HepG2 (cell line): ENCODE measurements around the gene KNL1. TPM values are rescaled to one million over a fixed set of nuclear protein-coding genes. Genes with fewer than 3 reads are reported as not detected.
A peak's percentile ranks its signal among the peaks of the same experiment; 100 is the strongest.

Experiments used
- ELF1 ChIP-seq: sonication (generic); formaldehyde crosslinking; IDR thresholded peaks from 2 replicates; pipeline ENCODE4 v1.4.0; 2020; ENCODE audit warnings: missing genetic modification reagents
- FOXK1 ChIP-seq: sonication (generic); formaldehyde crosslinking; IDR thresholded peaks from 2 replicates; pipeline ENCODE4 v1.4.0; 2020; ENCODE audit warnings: low read depth, missing genetic modification reagents, borderline replicate concordance
- GATAD1 ChIP-seq: IDR thresholded peaks from 2 replicates; pipeline ENCODE4 v1.6.1; 2016; ENCODE audit warnings: missing genetic modification reagents, missing compliant biosample characterization
- KMT2A ChIP-seq: sonication (generic); formaldehyde crosslinking; IDR thresholded peaks from 2 replicates; pipeline ENCODE4 v1.4.0; 2020; ENCODE audit warnings: missing genetic modification reagents
- KMT2B ChIP-seq: IDR thresholded peaks from 2 replicates; pipeline ENCODE4 v1.6.1; 2016; ENCODE audit warnings: missing genetic modification reagents, missing compliant biosample characterization
- MAZ ChIP-seq, 2 experiments: sonication (generic) in 1 of 2; formaldehyde crosslinking in 1 of 2; IDR thresholded peaks; 2 replicates each; pipeline versions ENCODE4 v1.5.0 to v1.6.1; 2012 to 2020; ENCODE audit warnings: low read depth in 2 of 2, mild to moderate bottlenecking in 2 of 2, borderline replicate concordance in 1 of 2, improper control_type of control experiment in 1 of 2, low read length in 1 of 2, missing genetic modification reagents in 1 of 2, moderate library complexity in 1 of 2
- MBD4 ChIP-seq: IDR thresholded peaks from 2 replicates; pipeline ENCODE4 v1.6.1; 2012; ENCODE audit warnings: low read length, inconsistent platforms, borderline replicate concordance
- NFKB2 ChIP-seq: sonication (generic); formaldehyde crosslinking; IDR thresholded peaks from 2 replicates; pipeline ENCODE4 v1.4.0; 2020; ENCODE audit warnings: missing genetic modification reagents, borderline replicate concordance
- RXRA ChIP-seq: sonication (generic); formaldehyde crosslinking; IDR thresholded peaks from 2 replicates; pipeline ENCODE4 v1.5.1; 2020; ENCODE audit warnings: missing genetic modification reagents
- SNAPC2 ChIP-seq: sonication (generic); formaldehyde crosslinking; IDR thresholded peaks from 2 replicates; pipeline ENCODE4 v1.8.1; 2022; ENCODE audit warnings: mild to moderate bottlenecking, missing genetic modification reagents
- ZFY ChIP-seq: sonication (generic); formaldehyde crosslinking; IDR thresholded peaks from 2 replicates; pipeline ENCODE4 v1.4.0; 2020; ENCODE audit warnings: missing genetic modification reagents
- ZNF251 ChIP-seq: sonication (generic); formaldehyde crosslinking; IDR thresholded peaks from 2 replicates; pipeline ENCODE4 v1.9.0; 2021; ENCODE audit warnings: mild to moderate bottlenecking, missing genetic modification reagents
- ZNF772 ChIP-seq: sonication (generic); formaldehyde crosslinking; IDR thresholded peaks from 2 replicates; pipeline ENCODE4 v1.5.0; 2020; ENCODE audit warnings: mild to moderate bottlenecking, missing genetic modification reagents
- ZNF781 ChIP-seq: sonication (generic); formaldehyde crosslinking; IDR thresholded peaks from 2 replicates; pipeline ENCODE4 v1.5.1; 2020; ENCODE audit warnings: borderline replicate concordance, mild to moderate bottlenecking, missing genetic modification reagents; ENCODE audit errors: not compliant biosample characterization
- ZNF790 ChIP-seq: sonication (generic); formaldehyde crosslinking; IDR thresholded peaks from 2 replicates; pipeline ENCODE4 v1.8.0; 2022; ENCODE audit warnings: missing genetic modification reagents, mild to moderate bottlenecking, borderline replicate concordance
- ZZZ3 ChIP-seq: sonication (generic); formaldehyde crosslinking; IDR thresholded peaks from 2 replicates; pipeline ENCODE4 v1.4.0; 2020; ENCODE audit warnings: missing genetic modification reagents, mild to moderate bottlenecking, borderline replicate concordance
- polyA plus RNA-seq, 8 experiments: library from polyadenylated mRNA; depleted of rRNA in 3 of 8; stranded (reverse) in 7 of 8; unstranded in 1 of 8; fragments of >200 nt; fragmentation: Illumina TruSeq in 4 of 8; extraction: Trizol in 4 of 8; gene quantifications; 2 replicates each; pipeline versions ENCODE4 v1.2.1 to v1.2.3, GENCODE V29; 2011 to 2016; ENCODE audit warnings: low read depth in 4 of 8, missing spikeins in 1 of 8, mixed read lengths in 1 of 8; ENCODE audit not compliant: insufficient read depth in 1 of 8
- total RNA-seq, 5 experiments: library from RNA; depleted of rRNA; stranded (reverse); fragments of >200 nt; fragmentation: Illumina TruSeq; extraction: Trizol; gene quantifications; 2 replicates each; pipeline ENCODE4 v1.2.3, GENCODE V29; 2016; ENCODE audit warnings: low read depth in 1 of 5
- TF ChIP-seq, protein P1 (sequence below): IDR thresholded peaks from 2 replicates; pipeline ENCODE4 v1.6.1; 2018; ENCODE audit warnings: missing genetic modification reagents
- TF ChIP-seq, protein P2 (sequence below): sonication (generic); formaldehyde crosslinking; IDR thresholded peaks from 2 replicates; pipeline ENCODE4 v1.5.1; 2020; ENCODE audit warnings: mild to moderate bottlenecking, missing genetic modification reagents, moderate library complexity
- TF ChIP-seq, protein P3 (sequence below): sonication (generic); formaldehyde crosslinking; IDR thresholded peaks from 2 replicates; pipeline ENCODE4 v1.8.0; 2023; ENCODE audit warnings: mild to moderate bottlenecking, missing genetic modification reagents
- TF ChIP-seq, protein P4 (sequence below): sonication (generic); formaldehyde crosslinking; IDR thresholded peaks from 2 replicates; pipeline ENCODE4 v1.8.0; 2022; ENCODE audit warnings: missing genetic modification reagents, mild to moderate bottlenecking, borderline replicate concordance
- TF ChIP-seq, protein P5 (sequence below): sonication (generic); formaldehyde crosslinking; conservative IDR thresholded peaks from 2 replicates; pipeline ENCODE4 v1.4.0; 2020; ENCODE audit warnings: missing genetic modification reagents

The KNL1 gene
- total and polyA plus RNA-seq, 2 of the 13 experiments (the other 11 are each of a cell fraction or from before 2014, with no cell fraction given) = 8.0 to 21.4 TPM

DNA sequence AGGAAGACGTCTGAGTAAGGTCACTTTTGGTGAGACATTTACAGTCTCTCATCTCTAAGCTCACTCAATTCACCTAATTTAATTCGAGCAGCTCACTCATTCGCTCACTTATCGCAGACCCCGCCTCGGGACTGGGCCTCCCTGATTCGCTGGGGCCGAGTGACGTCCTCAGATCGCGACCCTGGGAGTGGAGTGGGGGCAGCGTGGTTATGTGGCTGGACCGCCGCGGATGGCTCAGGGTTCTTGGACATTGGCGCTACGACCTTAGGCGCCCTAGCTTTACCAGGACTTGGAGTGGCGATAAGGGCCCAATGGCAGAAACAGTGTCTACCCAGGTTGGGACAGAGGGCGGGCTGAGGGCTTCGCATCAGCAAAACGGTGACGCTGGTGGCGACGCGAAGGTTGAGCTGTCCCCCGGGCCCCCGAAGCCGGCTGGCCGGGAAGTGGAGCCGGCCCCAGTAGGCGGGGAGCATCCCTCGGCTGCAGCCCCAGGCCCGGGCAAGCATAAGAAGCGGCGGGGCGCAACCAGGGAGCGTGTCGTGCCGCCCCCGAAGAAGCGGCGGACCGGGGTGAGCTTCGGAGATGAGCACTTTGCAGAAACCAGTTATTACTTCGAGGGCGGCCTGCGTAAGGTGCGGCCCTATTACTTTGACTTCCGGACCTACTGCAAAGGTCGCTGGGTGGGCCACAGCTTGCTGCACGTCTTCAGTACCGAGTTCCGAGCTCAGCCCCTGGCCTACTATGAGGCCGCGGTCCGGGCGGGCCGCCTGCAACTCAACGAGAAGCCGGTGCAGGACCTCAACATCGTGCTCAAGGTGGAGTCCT lies 24.7 kb upstream of the KNL1 start, which contains the start of gene RPUSD2 (continued):
- TF ChIP-seq SNAPC2 (peak; percentile 51; the same call in 1 of the 2 replicates), ZZZ3 (CRISPR knock-in tag) (peak; percentile 39; the same call in 1 of the 2 replicates), ZNF781 (CRISPR knock-in tag) (peak; percentile 70), MBD4 (no peak), FOXK1 (CRISPR knock-in tag) (peak; percentile 85; the same call in 1 of the 2 replicates), ZFY (peak; percentile 82), ZNF790 (CRISPR knock-in tag) (peak; percentile 72; the same call in 1 of the 2 replicates), ZNF251 (CRISPR knock-in tag) (no peak), MAZ (IDR thresholded peaks at IDR 0.05; ENCODE audit: borderline replicate concordance, low read depth, low read length) (peak; percentile 98), MAZ (CRISPR knock-in tag; IDR thresholded peaks at IDR 0.05; ENCODE audit: low read depth) (peak; percentile 86), ZNF772 (CRISPR knock-in tag) (peak; percentile 90), NFKB2 (0 out of 2 replicates have a peak, but pooled peaks have one; percentile 20), RXRA (CRISPR knock-in tag) (peak; percentile 64; the same call in 1 of the 2 replicates), GATAD1 (CRISPR knock-in tag) (peak; percentile 98), KMT2A (peak; percentile 92), KMT2B (CRISPR knock-in tag) (peak; percentile 96), ELF1 (CRISPR knock-in tag) (peak; percentile 68)
- TF ChIP-seq, protein P1, sequence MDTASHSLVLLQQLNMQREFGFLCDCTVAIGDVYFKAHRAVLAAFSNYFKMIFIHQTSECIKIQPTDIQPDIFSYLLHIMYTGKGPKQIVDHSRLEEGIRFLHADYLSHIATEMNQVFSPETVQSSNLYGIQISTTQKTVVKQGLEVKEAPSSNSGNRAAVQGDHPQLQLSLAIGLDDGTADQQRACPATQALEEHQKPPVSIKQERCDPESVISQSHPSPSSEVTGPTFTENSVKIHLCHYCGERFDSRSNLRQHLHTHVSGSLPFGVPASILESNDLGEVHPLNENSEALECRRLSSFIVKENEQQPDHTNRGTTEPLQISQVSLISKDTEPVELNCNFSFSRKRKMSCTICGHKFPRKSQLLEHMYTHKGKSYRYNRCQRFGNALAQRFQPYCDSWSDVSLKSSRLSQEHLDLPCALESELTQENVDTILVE (CRISPR knock-in tag) = no peak; the same call in 1 of the 2 replicates
- TF ChIP-seq, protein P2, sequence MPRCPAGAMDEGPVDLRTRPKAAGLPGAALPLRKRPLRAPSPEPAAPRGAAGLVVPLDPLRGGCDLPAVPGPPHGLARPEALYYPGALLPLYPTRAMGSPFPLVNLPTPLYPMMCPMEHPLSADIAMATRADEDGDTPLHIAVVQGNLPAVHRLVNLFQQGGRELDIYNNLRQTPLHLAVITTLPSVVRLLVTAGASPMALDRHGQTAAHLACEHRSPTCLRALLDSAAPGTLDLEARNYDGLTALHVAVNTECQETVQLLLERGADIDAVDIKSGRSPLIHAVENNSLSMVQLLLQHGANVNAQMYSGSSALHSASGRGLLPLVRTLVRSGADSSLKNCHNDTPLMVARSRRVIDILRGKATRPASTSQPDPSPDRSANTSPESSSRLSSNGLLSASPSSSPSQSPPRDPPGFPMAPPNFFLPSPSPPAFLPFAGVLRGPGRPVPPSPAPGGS (CRISPR knock-in tag) = peak; percentile 76
- TF ChIP-seq, protein P3, sequence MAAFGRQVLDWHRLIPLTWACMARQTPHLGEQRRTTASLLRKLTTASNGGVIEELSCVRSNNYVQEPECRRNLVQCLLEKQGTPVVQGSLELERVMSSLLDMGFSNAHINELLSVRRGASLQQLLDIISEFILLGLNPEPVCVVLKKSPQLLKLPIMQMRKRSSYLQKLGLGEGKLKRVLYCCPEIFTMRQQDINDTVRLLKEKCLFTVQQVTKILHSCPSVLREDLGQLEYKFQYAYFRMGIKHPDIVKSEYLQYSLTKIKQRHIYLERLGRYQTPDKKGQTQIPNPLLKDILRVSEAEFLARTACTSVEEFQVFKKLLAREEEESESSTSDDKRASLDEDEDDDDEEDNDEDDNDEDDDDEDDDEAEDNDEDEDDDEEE = peak; percentile 62; the same call in 1 of the 2 replicates
- TF ChIP-seq, protein P4, sequence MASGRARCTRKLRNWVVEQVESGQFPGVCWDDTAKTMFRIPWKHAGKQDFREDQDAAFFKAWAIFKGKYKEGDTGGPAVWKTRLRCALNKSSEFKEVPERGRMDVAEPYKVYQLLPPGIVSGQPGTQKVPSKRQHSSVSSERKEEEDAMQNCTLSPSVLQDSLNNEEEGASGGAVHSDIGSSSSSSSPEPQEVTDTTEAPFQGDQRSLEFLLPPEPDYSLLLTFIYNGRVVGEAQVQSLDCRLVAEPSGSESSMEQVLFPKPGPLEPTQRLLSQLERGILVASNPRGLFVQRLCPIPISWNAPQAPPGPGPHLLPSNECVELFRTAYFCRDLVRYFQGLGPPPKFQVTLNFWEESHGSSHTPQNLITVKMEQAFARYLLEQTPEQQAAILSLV = peak; percentile 86; the same call in 1 of the 2 replicates
- TF ChIP-seq, protein P5, sequence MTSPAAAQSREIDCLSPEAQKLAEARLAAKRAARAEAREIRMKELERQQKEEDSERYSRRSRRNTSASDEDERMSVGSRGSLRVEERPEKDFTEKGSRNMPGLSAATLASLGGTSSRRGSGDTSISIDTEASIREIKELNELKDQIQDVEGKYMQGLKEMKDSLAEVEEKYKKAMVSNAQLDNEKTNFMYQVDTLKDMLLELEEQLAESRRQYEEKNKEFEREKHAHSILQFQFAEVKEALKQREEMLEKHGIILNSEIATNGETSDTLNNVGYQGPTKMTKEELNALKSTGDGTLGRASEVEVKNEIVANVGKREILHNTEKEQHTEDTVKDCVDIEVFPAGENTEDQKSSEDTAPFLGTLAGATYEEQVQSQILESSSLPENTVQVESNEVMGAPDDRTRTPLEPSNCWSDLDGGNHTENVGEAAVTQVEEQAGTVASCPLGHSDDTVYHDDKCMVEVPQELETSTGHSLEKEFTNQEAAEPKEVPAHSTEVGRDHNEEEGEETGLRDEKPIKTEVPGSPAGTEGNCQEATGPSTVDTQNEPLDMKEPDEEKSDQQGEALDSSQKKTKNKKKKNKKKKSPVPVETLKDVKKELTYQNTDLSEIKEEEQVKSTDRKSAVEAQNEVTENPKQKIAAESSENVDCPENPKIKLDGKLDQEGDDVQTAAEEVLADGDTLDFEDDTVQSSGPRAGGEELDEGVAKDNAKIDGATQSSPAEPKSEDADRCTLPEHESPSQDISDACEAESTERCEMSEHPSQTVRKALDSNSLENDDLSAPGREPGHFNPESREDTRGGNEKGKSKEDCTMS (CRISPR knock-in tag) = no peak
